ENCODE data around the gene TNPO3. TPM values are rescaled to one million over a fixed set of nuclear protein-coding genes. Genes with fewer than 3 reads are reported as not detected.
"Not testable (repeated sequence)": the region's sequence is repeated elsewhere in the genome, so short reads cannot be mapped to it uniquely, and the experiment has no call there.

The TNPO3 gene
- total RNA-seq, 4 donors from 2014 or later: 29.9 to 41.6 (median 37.8) TPM

DNA sequence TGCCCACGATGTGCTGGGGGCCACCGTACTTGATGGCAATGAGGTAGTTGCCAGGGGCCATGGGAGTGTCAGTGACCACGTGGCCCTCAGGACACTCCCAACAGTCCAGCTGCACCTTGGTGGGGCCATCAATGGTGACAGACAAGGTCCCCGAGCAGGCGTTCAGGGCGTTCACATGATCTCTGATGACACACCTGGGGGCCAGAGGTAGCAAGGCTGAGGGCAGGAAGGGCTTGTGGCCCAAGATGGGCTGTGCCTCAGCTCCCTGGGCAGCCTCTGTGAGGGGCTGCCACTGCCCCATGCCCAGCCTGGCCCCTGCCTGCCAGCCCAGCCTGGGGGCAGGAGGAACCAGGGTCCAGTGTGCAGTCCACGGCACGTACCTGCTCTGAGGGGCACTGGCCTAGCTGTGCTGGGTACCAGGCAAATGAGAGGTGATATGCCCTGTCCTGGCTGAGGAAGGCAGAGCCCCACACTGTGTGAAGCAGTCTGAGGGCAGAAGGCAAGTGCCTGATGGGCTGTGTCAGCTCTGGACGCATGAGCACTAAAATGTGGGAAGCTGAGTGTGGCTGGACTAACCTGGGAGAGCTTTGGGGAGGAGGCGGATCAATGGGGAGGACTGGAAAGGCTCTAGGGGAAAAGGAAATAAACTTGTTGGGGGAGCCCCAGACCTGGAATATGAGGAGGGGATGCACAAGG, 140.9 kb downstream of the TNPO3 start:
- no peak overlapping the region for H3K4me3 ChIP-seq
- H3K27me3 ChIP-seq: peaks cover 62% of the 10 kb centered on the region
- H3K27ac ChIP-seq: no peak overlapping the region
- TF ChIP-seq POLR2A (IDR thresholded peaks at IDR 0.05) (no peak), POLR2AphosphoS5 (IDR thresholded peaks at IDR 0.05) (no peak), EP300 (IDR thresholded peaks at IDR 0.05; ENCODE audit: low read depth) (no peak)
- TF ChIP-seq, protein P1, sequence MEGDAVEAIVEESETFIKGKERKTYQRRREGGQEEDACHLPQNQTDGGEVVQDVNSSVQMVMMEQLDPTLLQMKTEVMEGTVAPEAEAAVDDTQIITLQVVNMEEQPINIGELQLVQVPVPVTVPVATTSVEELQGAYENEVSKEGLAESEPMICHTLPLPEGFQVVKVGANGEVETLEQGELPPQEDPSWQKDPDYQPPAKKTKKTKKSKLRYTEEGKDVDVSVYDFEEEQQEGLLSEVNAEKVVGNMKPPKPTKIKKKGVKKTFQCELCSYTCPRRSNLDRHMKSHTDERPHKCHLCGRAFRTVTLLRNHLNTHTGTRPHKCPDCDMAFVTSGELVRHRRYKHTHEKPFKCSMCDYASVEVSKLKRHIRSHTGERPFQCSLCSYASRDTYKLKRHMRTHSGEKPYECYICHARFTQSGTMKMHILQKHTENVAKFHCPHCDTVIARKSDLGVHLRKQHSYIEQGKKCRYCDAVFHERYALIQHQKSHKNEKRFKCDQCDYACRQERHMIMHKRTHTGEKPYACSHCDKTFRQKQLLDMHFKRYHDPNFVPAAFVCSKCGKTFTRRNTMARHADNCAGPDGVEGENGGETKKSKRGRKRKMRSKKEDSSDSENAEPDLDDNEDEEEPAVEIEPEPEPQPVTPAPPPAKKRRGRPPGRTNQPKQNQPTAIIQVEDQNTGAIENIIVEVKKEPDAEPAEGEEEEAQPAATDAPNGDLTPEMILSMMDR (IDR thresholded peaks at IDR 0.05): no peak
- H3K9me3 ChIP-seq: no peaks in the 10 kb centered on the region
- in situ Hi-C loops (cut with MboI; ENCODE audit: low pct_ligation_motif_present in 1 of 4, low pct_unique_long_range_greater_than_20kb in 1 of 4, low sequenced_read_pairs in 3 of 4): no loop called here
- H3K4me1 ChIP-seq: peaks cover 7 to 37% (median 29%) of the 10 kb centered on the region in 4 donors
- H3K36me3 ChIP-seq: no peaks in the 10 kb centered on the region
- intact Hi-C loops (cut with DNase I; ENCODE audit: low total_unique reads): no loop called here
- DNase-seq: no peak
- 72% methylated on average over 7 of the region's 10 CpGs; no CpG with 5 or more reads in 1 of the 2 donors for WGBS, 2 donors (ENCODE audit: low coverage in 1 of 2)

DNA sequence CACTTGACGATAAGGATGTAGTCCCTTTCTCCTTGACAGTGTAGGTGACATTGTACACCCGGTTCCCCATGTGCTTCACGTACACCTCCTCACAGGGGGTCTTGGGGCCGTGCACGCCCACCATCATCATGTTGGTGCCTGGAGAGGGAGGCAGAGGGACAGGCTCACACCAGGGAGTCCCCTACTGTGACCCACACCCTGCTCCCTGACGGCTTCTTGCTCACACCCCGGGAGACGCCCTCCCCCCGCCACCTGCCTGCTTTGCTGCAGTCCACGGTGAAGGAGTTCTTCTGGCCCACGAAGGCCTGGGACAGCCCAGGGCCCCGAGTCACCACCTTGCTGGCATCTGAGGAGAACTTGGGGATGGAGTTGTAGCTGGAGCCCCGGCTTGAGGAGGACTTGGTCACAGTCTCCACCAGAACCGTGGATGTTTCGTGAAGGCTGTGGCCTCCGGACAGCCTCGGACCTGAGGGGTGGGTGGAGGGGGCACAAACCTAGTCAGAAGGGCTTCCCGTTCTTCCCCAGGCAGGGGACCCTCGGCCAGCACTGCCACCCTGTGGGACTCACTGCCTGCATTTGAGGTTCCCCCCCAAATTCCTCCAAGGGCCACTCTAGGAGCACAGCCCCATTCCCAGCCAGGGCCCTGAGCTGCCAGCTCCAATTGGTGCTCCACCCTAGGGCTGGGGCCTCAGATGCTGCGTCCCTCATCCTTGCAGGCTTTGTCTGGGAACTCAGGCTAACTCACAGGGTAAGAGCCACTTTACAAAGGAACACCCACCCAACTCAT, 142.0 kb downstream of the TNPO3 start:
- WGBS, 2 donors (ENCODE audit: low coverage in 1 of 2): 100% methylated on average over 1 of the region's 20 CpGs; no CpG with 5 or more reads in 1 of the 2 donors
- H3K9me3 ChIP-seq; H3K27ac ChIP-seq; H3K4me3 ChIP-seq; DNase-seq; intact Hi-C loops (cut with DNase I; ENCODE audit: low total_unique reads); H3K36me3 ChIP-seq; in situ Hi-C loops (cut with MboI; ENCODE audit: low pct_ligation_motif_present in 1 of 4, low pct_unique_long_range_greater_than_20kb in 1 of 4, low sequenced_read_pairs in 3 of 4): not testable (repeated sequence)
- peaks cover 65% of the 10 kb centered on the region for H3K27me3 ChIP-seq
- peaks cover 7 to 37% (median 29%) of the 10 kb centered on the region in 4 donors for H3K4me1 ChIP-seq

DNA sequence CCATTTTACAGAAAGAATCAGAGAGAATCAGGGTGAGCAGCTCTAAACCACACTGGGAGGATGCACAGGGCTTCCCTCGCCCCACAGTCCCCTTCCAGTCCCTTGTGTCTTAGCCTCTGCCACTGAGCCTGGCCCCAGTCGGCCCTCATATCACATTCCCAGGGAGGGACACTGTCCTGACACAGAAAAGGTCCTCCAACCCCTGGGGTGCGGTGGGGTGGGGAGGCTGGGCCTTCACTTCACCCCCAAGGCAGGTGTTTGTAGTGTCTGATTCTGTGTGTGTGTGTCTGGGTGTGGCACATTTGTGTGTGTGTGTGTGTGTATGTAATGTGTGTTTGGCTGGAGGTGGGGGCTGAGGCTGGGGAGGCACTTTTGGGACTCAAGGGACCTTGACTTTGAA, 142.6 kb downstream of the TNPO3 start:
- Histone ChIP-seq H3K27me3 (peaks cover 67% of the 10 kb centered on the region), H3K4me1 (peaks cover 7 to 37% (median 29%) of the 10 kb centered on the region in 4 donors), H3K4me3 (no peak overlapping the region), H3K36me3 (no peaks in the 10 kb centered on the region), H3K27ac (no peak overlapping the region), H3K9me3 (no peaks in the 10 kb centered on the region)
- DNase-seq: no peak
- intact Hi-C loops (cut with DNase I; ENCODE audit: low total_unique reads) (no loop called here), in situ Hi-C loops (cut with MboI; ENCODE audit: low pct_ligation_motif_present in 1 of 4, low pct_unique_long_range_greater_than_20kb in 1 of 4, low sequenced_read_pairs in 3 of 4) (no loop called here)
- 60% methylated on average over 3 of the region's 3 CpGs; no CpG with 5 or more reads in 1 of the 2 donors for WGBS, 2 donors (ENCODE audit: low coverage in 1 of 2)
- TF ChIP-seq EP300 (IDR thresholded peaks at IDR 0.05; ENCODE audit: low read depth) (no peak), POLR2AphosphoS5 (IDR thresholded peaks at IDR 0.05) (no peak), POLR2A (IDR thresholded peaks at IDR 0.05) (no peak)
- TF ChIP-seq, protein P1 (IDR thresholded peaks at IDR 0.05): no peak

DNA sequence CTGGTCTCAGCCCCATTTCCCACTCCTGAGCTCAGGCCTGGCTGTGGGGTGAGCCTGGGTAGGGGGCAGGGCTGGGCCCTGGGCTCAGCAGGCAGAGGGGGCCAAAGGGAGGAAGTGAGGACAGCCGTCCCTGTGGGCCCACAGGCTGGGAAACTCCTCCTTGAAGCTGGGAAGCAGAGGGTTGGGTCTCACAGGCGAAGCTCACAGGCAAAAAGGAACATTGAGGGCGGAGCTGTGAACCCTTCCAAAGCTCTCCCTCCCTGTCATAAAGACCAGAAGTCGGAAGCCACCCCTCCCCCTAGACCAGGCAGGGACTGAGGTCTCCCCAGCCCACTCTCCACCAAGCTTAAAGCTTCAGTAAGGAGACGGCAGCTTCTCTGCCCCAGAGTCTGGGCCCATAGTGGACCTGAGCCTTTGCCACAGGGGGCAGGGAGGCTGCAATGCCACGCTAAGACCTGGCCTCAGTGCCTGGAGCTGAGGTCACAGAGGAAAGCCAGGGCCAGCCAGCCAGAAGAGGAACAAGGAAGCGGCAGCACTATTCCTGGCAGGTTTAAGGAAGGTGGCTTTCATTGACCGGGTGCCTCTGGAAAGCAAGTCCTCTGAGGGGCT, 143.4 kb downstream of the TNPO3 start:
- intact Hi-C loops (cut with DNase I; ENCODE audit: low total_unique reads) (no loop called here), in situ Hi-C loops (cut with MboI; ENCODE audit: low pct_ligation_motif_present in 1 of 4, low pct_unique_long_range_greater_than_20kb in 1 of 4, low sequenced_read_pairs in 3 of 4) (no loop called here)
- Histone ChIP-seq H3K4me3 (no peak overlapping the region), H3K27me3 (peaks cover 63% of the 10 kb centered on the region), H3K9me3 (no peaks in the 10 kb centered on the region), H3K27ac (peak overlapping the region in 1 of 4 donors; percentile 47), H3K36me3 (no peaks in the 10 kb centered on the region), H3K4me1 (peaks cover 7 to 37% (median 29%) of the 10 kb centered on the region in 4 donors)
- WGBS, 2 donors (ENCODE audit: low coverage in 1 of 2): 63% methylated on average over 8 of the region's 8 CpGs; no CpG with 5 or more reads in 1 of the 2 donors
- peak; percentile 55 for DNase-seq
- TF ChIP-seq, protein P1 (IDR thresholded peaks at IDR 0.05): no peak
- TF ChIP-seq POLR2AphosphoS5 (IDR thresholded peaks at IDR 0.05): no peak
- TF ChIP-seq POLR2A (IDR thresholded peaks at IDR 0.05): no peak
- TF ChIP-seq EP300 (IDR thresholded peaks at IDR 0.05; ENCODE audit: low read depth): no peak
